GM18870 (cell line): ENCODE measurements around the gene DNAH10.

Experiments
- ATAC-seq: cut with Tn5 transposase; IDR thresholded peaks from one replicate; pipeline ENCODE4 v1.9.1; 2021; ENCODE audit warnings: moderate library complexity; ENCODE audit not compliant: unreplicated experiment

The DNAH10 gene

DNA sequence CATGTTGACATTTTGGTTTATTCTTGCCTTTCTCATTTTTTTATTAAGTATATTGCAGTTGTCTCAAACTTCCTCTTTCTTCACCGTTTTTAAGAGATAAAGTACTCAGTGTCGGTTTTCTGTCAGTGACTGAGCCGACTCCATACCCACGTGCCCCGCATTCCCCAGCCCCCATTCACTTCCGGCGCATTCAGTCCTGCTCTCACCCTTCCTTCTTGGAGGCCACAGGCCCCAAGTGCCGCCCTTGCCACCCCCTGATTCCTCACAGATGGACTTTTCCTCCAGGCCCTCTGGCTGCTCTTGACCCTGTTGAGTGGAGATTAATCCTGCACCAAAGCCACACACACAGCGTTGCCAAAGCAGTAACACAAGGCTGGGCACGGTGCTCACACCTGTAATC is 19.1 kb upstream of the DNAH10 start:
- no peak for ATAC-seq

GRCh38 chr12:123744836-123745235 is 17.3 kb upstream of the DNAH10 start:
- no peak for ATAC-seq

GRCh38 chr12:123747309-123747708 is 14.8 kb upstream of the DNAH10 start:
- ATAC-seq = no peak

DNA sequence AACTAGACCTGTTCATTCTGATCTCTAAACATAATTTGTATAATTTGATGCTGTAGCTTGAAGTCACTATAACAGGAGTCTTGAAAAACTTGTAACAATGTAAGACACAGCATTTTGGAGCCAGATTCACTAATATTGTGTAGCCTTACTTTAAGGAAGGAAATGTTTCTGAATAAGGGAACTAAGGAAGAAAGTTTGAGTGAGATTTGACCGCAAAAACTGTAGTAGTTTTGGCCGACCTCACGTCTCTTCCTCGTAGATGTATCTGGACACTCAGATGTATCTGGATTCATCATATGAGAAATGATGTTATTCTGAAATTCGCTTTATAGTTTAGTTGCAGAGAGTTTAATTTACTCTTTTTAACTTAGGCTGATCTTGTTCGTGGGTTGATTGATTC is 13.9 kb upstream of the DNAH10 start:
- no peak for ATAC-seq

- no peak for ATAC-seq
These were observed 13.4 kb upstream of the DNAH10 start for GRCh38 chr12:123748661-123749060.

GRCh38 chr12:123749355-123749754 is 12.7 kb upstream of the DNAH10 start:
- no peak for ATAC-seq

- ATAC-seq = no peak
These were observed 11.9 kb upstream of the DNAH10 start for GRCh38 chr12:123750159-123750656.

GRCh38 chr12:123752046-123752445 is 10.1 kb upstream of the DNAH10 start:
- ATAC-seq = no peak

DNA sequence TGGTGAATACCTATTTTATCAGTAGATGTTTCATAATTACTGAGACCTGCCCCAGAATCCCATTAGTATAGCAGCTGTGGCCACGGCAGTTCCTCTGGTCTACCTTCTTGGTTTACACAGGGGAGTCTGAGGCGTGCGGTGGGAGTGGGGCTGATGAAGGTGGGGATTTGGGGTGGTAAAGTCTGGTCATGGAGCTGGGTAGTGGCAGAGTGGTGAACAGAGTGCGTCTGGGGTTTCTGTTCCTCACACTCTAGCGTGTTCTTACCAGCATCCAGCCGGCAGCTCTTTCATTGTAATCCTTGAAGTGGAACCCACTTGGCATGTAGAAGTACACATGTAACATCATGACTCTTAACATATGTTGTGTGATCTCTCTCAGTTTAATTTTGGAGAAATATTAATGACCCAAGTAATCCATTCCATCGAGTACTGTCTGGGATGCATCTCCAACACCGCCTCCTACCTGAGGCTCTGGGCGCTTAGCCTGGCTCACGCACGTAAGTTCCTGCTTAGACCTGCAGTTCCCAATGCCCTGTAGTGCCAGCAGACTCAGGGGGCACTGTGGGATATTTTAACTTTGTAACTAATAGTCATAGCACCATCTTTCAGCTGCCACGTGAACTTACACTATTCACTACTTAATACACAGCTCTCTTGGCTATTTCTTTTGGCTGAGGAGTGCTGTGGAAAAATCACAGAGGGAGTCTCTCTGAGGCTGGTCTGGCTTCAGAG is 7.9 kb upstream of the DNAH10 start:
- ATAC-seq = no peak

DNA sequence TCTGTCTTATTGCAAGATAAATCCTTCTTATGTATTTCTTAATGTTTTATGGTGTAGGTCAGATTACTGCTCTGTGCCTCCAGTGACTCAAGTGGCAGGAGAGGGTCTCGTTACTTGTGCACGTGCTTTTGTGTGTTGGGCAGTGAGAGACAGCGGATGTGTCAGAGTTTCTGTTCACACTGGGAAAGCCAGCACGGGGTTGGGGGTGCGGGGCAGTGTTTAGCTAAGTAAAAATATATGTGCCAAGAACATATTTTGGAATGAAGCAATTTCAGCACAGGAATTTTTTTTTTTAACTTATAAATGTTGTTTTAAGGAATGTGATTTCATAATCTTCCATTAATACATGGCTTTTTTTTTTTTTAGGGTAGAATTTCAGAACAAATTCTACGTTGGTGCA is 4.5 kb upstream of the DNAH10 start:
- no peak for ATAC-seq

- ATAC-seq = no peak
These were observed 1.7 kb upstream of the DNAH10 start for GRCh38 chr12:123760267-123760938.

- no peak for ATAC-seq
These were observed 583 bp downstream of the DNAH10 start for GRCh38 chr12:123762715-123763052.

DNA sequence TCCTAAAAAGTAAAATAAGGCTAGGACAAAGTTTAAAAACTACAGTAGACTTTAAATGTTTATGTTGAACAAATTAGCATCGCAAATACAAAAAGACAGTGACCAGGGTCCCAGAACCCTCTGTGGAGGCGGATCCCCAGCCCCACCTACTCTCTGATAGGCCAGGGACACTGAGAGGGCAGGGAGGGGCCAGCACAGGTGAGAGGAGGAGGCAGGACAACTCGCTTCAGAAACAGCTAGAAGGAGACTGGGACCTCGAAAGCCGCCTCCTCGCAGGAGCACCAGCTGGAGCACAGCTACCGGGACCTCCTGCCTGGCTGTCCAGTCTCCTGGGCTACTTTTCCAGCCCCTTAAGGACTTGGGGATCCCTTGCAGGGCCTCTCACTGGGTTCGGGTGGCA is 992 bp downstream of the DNAH10 start:
- ATAC-seq = no peak

DNA sequence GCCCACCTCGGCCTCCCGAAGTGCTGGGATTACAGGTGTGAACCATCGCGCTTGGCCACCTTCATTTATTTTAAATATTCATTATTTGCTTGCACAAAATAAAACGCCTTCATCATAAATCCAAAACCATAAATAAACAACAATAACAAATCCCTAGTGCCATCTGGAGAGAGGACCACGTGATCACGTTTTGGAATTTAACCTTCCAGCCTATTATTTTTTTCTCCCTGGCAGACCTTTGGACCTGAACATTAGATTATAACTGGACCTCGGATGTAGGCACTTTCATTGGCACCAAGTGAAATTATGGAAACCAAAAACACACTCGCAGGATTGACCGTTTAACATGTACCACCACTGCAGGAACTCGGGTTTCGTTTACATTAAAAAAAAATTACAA is 2.0 kb downstream of the DNAH10 start:
- ATAC-seq = no peak

DNA sequence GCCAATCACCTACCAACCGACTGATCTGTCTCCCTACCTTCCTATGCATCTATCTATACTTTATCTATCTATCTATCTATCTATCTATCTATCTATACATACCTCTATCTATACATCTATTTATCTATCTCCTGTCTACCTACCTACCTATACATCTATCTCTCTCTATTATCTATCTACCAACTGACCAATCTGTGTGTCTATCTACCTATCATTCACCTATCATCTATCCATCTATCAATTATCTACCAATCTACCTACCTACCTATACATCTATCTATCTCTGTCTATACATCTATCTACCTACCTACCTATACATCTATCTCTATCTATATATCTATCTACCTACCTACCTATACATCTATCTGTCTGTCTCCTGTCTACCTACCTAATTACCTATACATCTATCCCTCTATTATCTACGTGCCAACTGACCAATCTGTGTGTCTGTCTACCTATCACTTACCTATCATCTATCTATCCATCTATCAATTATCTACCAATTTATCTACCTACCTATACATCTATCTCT is 3.5 kb downstream of the DNAH10 start:
- no peak for ATAC-seq

DNA sequence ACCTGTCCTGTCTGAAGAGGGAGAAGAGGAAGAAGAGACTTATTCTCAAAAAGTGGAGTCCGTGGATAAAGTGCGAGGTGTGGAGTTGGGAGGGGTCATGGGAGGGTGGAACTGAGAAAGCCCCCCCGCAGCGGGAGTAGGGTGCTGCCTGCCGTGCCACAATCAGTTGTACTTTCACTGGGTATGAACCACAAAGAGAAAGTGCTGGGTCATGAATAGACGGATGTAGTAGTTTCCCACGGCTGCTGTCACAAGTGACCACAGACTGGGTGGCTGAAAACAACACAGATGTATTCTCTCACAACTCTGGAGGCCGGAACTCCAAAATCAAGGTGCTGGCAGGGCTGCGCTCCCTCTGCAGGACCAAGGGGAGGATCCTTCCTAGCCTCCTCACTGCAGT is 5.5 kb downstream of the DNAH10 start:
- ATAC-seq = peak; percentile 77

GRCh38 chr12:123771261-123771660 is 9.2 kb downstream of the DNAH10 start:
- ATAC-seq = no peak

GRCh38 chr12:123772074-123772473 is 10.0 kb downstream of the DNAH10 start:
- ATAC-seq = no peak

DNA sequence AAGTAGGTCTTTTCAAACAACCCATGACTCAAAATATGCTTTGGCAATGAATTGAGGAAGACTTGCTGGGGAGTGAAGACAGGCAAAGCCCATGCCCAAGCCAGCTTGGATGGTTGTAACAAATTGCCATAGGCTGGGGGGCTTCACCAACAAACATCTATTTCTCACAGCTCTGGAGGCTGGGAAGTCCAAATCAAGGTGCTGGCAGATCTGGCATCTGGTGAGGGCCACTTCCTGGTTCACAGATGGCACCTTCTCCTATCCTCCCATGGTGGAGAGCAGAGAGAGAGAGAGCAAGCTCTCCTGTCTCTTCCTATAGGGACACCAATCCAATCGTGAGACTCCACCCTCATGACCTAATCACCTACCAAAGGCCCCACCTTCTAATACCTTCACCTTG is 11.3 kb downstream of the DNAH10 start:
- no peak for ATAC-seq

DNA sequence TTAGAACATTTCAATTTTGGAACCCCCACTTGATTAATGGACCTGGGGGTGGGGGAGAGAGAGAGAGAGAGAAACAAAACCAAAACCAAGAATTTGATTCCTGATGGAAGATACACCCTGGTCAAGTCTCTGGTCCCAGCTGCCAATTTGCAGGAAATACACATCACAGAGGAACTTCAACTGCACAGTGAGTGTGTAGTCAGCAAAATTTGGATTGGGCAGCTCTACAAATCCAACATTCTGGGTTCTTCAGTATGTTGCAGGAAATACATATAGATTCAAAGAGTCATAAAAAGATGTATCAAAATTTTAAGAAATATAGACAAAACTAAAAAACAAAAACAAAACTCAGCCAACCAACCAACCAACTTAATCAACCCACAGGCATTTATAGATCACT is 17.4 kb downstream of the DNAH10 start:
- ATAC-seq = no peak

DNA sequence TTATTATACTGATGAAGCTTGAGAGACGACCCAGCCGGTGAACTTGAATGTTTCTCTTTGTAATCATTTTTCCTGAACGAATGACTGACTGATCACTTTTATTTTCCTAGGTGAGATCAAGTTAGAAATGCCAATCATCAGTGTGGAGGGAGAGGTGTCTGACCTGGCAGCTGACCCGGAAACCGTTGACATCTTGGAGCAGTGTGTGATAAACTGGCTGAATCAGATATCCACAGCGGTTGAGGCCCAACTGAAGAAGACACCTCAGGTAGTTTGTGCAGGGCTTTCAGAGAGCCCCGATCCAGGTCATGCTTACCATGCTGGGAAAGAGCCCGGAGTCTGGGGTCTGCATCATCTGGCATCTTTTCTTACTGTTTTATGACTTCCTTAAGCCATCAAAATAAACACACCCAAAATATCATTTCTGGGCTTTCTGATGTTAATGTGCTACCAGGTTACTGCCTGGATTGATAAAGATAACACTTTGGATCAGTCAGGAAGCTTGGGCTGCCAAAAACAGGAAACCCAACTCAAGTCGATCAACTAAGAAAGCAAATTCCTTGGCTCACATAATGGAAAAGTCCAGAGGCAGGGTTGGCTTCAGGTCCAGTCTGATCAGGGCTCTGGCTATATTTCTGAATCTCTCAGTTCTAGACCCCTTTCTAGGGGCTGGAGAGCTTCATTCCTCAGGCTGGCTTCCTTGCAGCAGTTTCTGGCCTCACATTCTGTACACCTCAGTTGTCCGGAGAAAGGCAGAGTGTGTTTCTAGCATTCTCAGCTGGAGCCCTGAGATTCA is 21.1 kb downstream of the DNAH10 start:
- no peak for ATAC-seq

DNA sequence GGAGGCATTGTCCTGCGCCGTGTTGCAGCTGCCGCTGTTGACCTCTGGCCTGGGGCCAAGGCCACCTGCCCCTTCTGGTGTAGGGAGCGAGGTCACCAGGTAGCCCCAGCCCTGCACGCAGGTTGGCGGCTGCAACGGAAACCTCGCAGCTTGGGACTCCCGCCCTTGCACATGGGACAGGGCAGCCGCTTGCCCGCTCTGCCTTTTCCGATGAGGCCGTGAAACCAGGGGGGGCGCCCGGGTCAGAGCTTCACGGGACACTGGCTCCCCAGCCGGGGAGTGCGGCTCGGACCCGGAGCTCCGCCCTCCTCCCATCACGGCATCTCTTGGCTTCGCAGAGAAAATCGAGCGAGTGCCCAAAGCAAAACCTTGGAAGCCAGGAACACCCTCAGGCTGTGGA is 25.4 kb downstream of the DNAH10 start:
- ATAC-seq = no peak
